H9 (cell line): Measurements from ENCODE around the gene IP6K2. TPM values are rescaled to one million over a fixed set of nuclear protein-coding genes. Genes with fewer than 3 reads are reported as not detected.

ENCODE experiments used
- DNase-seq: peaks from one replicate; pipeline ENCODE4 v3.0.0-alpha.2; 2017
- H2AFZ ChIP-seq: one replicate; pipeline ENCODE4 v1.6.1; 2013; ENCODE audit warnings: mild to moderate bottlenecking, low read length, control low read depth, moderate library complexity
- H2AK5ac ChIP-seq: 2 replicates; pipeline ENCODE4 v1.6.1; 2013; ENCODE audit warnings: low read length, control low read depth, mixed read lengths; ENCODE audit not compliant: insufficient read length
- H2BK120ac ChIP-seq: one replicate; pipeline ENCODE4 v1.6.1; 2013; ENCODE audit warnings: low read depth, mild to moderate bottlenecking, low read length, control low read depth, inconsistent platforms; ENCODE audit not compliant: poor library complexity, severe bottlenecking
- H2BK12ac ChIP-seq: 2 replicates; pipeline ENCODE4 v1.6.1; 2013; ENCODE audit warnings: low read length, control low read depth, mixed read lengths, low read depth; ENCODE audit not compliant: insufficient read length
- H2BK15ac ChIP-seq: 2 replicates; pipeline ENCODE4 v1.6.1; 2013; ENCODE audit warnings: low read depth, low read length, control low read depth
- H2BK20ac ChIP-seq: one replicate; pipeline ENCODE4 v1.6.1; 2013; ENCODE audit warnings: low read depth, mild to moderate bottlenecking, low read length, control low read depth, inconsistent platforms; ENCODE audit not compliant: poor library complexity, severe bottlenecking
- H2BK5ac ChIP-seq: 2 replicates; pipeline ENCODE4 v1.6.1; 2013; ENCODE audit warnings: low read length, control low read depth, mixed read lengths; ENCODE audit not compliant: insufficient read length
- H3K14ac ChIP-seq: 2 replicates; pipeline ENCODE4 v1.6.1; 2013; ENCODE audit warnings: low read length, control low read depth; ENCODE audit not compliant: insufficient read depth
- H3K18ac ChIP-seq: 2 replicates; pipeline ENCODE4 v1.6.1; 2013; ENCODE audit warnings: low read depth, mild to moderate bottlenecking, mixed read lengths, low read length, control low read depth; ENCODE audit not compliant: insufficient read length
- H3K23ac ChIP-seq: 2 replicates; pipeline ENCODE4 v1.6.1; 2013; ENCODE audit warnings: low read length, control low read depth, mixed read lengths, low read depth; ENCODE audit not compliant: insufficient read length
- H3K23me2 ChIP-seq: 2 replicates; pipeline ENCODE4 v1.6.1; 2013; ENCODE audit warnings: low read depth, mild to moderate bottlenecking, mixed read lengths, low read length, control low read depth; ENCODE audit not compliant: insufficient read length, poor library complexity, severe bottlenecking
- H3K27ac ChIP-seq: 2 replicates; pipeline ENCODE4 v1.5.1; 2013; ENCODE audit warnings: low read length, control low read depth, mixed read lengths, low read depth; ENCODE audit not compliant: insufficient read length
- H3K27me3 ChIP-seq: 2 replicates; pipeline ENCODE4 v1.6.1; 2013; ENCODE audit warnings: low read length, control low read depth, inconsistent platforms; ENCODE audit not compliant: insufficient read depth
- H3K4ac ChIP-seq: 2 replicates; pipeline ENCODE4 v1.6.1; 2013; ENCODE audit warnings: low read depth, mild to moderate bottlenecking, control low read depth, inconsistent platforms, low read length, moderate library complexity
- H3K4me1 ChIP-seq: 2 replicates; pipeline ENCODE4 v1.6.1; 2013; ENCODE audit warnings: low read length, control low read depth, inconsistent platforms; ENCODE audit not compliant: insufficient read depth
- H3K4me2 ChIP-seq: 2 replicates; pipeline ENCODE4 v1.6.1; 2013; ENCODE audit warnings: low read length, control low read depth, mixed read lengths; ENCODE audit not compliant: insufficient read length, insufficient read depth
- H3K56ac ChIP-seq: 2 replicates; pipeline ENCODE4 v1.6.1; 2013; ENCODE audit warnings: low read depth, mild to moderate bottlenecking, mixed read lengths, low read length, control low read depth; ENCODE audit not compliant: insufficient read length
- H3K79me1 ChIP-seq: 2 replicates; pipeline ENCODE4 v1.6.1; 2013; ENCODE audit warnings: low read depth, mild to moderate bottlenecking, moderate library complexity, low read length, control low read depth, inconsistent platforms; ENCODE audit not compliant: insufficient read depth, poor library complexity, severe bottlenecking
- H3K79me2 ChIP-seq: 2 replicates; pipeline ENCODE4 v1.6.1; 2013; ENCODE audit warnings: low read length, control low read depth, inconsistent platforms; ENCODE audit not compliant: insufficient read depth
- H3K9ac ChIP-seq: 2 replicates; pipeline ENCODE4 v1.6.1; 2013; ENCODE audit warnings: low read length, control low read depth, mixed read lengths; ENCODE audit not compliant: insufficient read length; ENCODE audit errors: extremely low read depth
- H3K9me3 ChIP-seq: one replicate; pipeline ENCODE4 v1.6.1; 2013; ENCODE audit warnings: low read depth, low read length, inconsistent platforms; ENCODE audit not compliant: control insufficient read depth
- H3T11ph ChIP-seq: one replicate; pipeline ENCODE4 v1.6.1; 2013; ENCODE audit warnings: mild to moderate bottlenecking, low read length, control low read depth, inconsistent platforms
- H4K20me1 ChIP-seq: one replicate; pipeline ENCODE4 v1.6.1; 2013; ENCODE audit not compliant: control insufficient read depth, insufficient read length, insufficient read depth
- H4K5ac ChIP-seq: 2 replicates; pipeline ENCODE4 v1.6.1; 2013; ENCODE audit warnings: low read depth, mild to moderate bottlenecking, mixed read lengths, low read length, control low read depth; ENCODE audit not compliant: insufficient read length
- H4K8ac ChIP-seq: replicated peaks from 2 replicates; pipeline ENCODE4 v1.6.1; 2013; ENCODE audit warnings: low read length, control low read depth, mixed read lengths, low read depth; ENCODE audit not compliant: insufficient read length
- H4K91ac ChIP-seq: 2 replicates; pipeline ENCODE4 v1.6.1; 2013; ENCODE audit warnings: low read depth, mild to moderate bottlenecking, moderate library complexity, mixed read lengths, low read length, control low read depth; ENCODE audit not compliant: insufficient read length
- H3K27ac Mint-ChIP-seq, 3 experiments: 2 replicates in 2 of 3; 3 replicates in 1 of 3; pipeline ENCODE4 v1.8.0; 2020 to 2021; ENCODE audit warnings: mixed read lengths in 3 of 3, mild to moderate bottlenecking in 1 of 3, moderate library complexity in 1 of 3
- H3K27me3 Mint-ChIP-seq: 2 replicates; pipeline ENCODE4 v1.8.0; 2021; ENCODE audit warnings: low read depth, mild to moderate bottlenecking, moderate library complexity, mixed read lengths
- H3K36me3 Mint-ChIP-seq, 3 experiments: 2 replicates in 2 of 3; 3 replicates in 1 of 3; pipeline ENCODE4 v1.8.0; 2020 to 2021; ENCODE audit warnings: low read depth in 3 of 3, mixed read lengths in 3 of 3; ENCODE audit not compliant: insufficient read depth in 1 of 3
- H3K4me1 Mint-ChIP-seq, 2 experiments: 2 replicates each; pipeline ENCODE4 v1.8.0; 2020; ENCODE audit warnings: mixed read lengths in 2 of 2
- H3K4me3 Mint-ChIP-seq, 2 experiments: 2 replicates in 1 of 2; 3 replicates in 1 of 2; pipeline ENCODE4 v1.8.0; 2020 to 2021; ENCODE audit warnings: mild to moderate bottlenecking in 2 of 2, mixed read lengths in 2 of 2, moderate library complexity in 1 of 2
- H3K9me3 Mint-ChIP-seq, 2 experiments: 2 replicates in 1 of 2; 3 replicates in 1 of 2; pipeline ENCODE4 v1.8.0; 2020; ENCODE audit warnings: mild to moderate bottlenecking in 2 of 2, mixed read lengths in 2 of 2, moderate library complexity in 1 of 2
- CTCF ChIP-seq: fragments of 200-600 bp; sonication (generic); conservative IDR thresholded peaks from 3 replicates; pipeline ENCODE4 v1.8.0; 2021; ENCODE audit warnings: antibody characterized with exemption, mild to moderate bottlenecking
- WGBS: extraction: QIAGEN DNeasy Blood & Tissue Kit; methylation state at CpG from one replicate; pipeline ENCODE4 v1.1.7; 2013; ENCODE audit warnings: missing lambda C conversion rate, low lambda C conversion rate, mixed read lengths; ENCODE audit not compliant: insufficient read length; ENCODE audit errors: extremely low coverage; 5-methylcytosine and 5-hydroxymethylcytosine counted together
- total RNA-seq: library from RNA; stranded (reverse); gene quantifications from 2 replicates; pipeline ENCODE4 v1.2.1, GENCODE V29; 2021

IP6K2 gene
- total RNA-seq, 1 experiment from 2014 or later: 94.7 TPM

DNA sequence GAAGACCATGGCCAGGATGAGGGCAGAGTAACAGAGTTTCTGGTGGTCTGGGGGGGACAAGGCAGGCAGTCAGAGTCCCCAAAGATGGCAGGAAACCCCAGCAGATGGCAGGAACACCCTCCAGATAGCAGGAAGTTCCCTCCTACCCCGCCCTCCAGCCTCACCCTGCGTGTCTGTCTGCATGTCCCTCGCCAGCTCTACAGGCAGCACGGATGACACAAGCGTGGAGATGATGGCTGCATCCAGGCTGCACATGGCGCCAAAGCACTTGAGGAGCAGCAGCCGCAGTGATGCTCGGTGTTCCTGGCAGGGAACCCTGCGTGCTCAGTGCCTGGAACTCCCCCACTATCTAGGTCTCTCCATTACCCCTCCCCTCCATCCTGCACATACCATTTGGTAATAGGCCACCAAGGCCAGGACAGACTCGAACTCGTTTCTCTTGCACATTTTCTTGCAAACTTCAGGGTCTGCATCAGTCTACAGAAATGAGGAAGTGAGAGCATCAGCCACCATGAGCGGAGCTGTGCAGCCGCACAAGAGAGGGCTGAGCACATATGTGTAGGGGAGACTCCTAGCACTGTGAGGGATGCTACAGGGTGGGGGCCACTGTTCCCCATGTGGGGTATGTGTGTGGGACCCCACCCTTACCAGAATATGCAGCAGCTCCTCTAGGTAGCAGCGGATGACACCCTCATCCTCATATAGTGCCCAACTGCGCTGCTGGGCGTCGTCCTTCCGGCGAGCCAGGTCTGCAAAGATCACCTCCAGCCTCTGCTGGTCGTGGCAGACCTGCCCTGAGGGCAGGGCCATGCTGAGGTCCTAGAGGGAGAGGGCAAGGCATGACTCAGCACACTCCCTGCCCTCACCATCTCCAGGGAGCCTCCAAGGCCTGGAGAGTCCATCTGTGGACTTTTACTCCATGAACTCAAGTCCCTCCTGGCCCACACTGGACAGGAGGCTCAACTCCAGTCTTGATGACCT is 37.3 kb downstream of the IP6K2 start:
- Mint-ChIP-seq H3K27ac (no peak overlapping the region), H3K27me3 (no peaks in the 10 kb centered on the region), H3K4me3 (no peak overlapping the region), H3K36me3 (peaks cover 34 to 76% (median 72%) of the 10 kb centered on the region in 3 experiments), H3K4me1 (peaks cover 9% of the 10 kb centered on the region in 2 experiments), H3K9me3 (no peaks in the 10 kb centered on the region)
- no peak overlapping the region for H4K8ac ChIP-seq
- no peaks in the 10 kb centered on the region for H3K9me3 ChIP-seq
- no peak overlapping the region for H2BK120ac ChIP-seq
- H3K9ac ChIP-seq: no peak overlapping the region
- H3K4ac ChIP-seq: no peak overlapping the region
- no peaks in the 10 kb centered on the region for H3K27me3 ChIP-seq
- no peak overlapping the region for H3K23ac ChIP-seq
- no peak overlapping the region for H3K18ac ChIP-seq
- no peak overlapping the region for H2AK5ac ChIP-seq
- no peak overlapping the region for H3K27ac ChIP-seq
- no peak for TF ChIP-seq CTCF
- no CpG with 5 or more reads among the region's 20 CpGs for WGBS
- DNase-seq: no peak
- H2BK5ac ChIP-seq: no peak overlapping the region
- no peak overlapping the region for H2AFZ ChIP-seq
- peaks cover 3% of the 10 kb centered on the region; the same call in 1 of the 2 replicates for H3K79me2 ChIP-seq
- no peaks in the 10 kb centered on the region for H4K20me1 ChIP-seq
- no peak overlapping the region for H4K5ac ChIP-seq
- no peak overlapping the region for H2BK20ac ChIP-seq
- no peak overlapping the region for H3K14ac ChIP-seq
- no peak overlapping the region for H3T11ph ChIP-seq
- H4K91ac ChIP-seq: no peak overlapping the region
- H3K56ac ChIP-seq: no peak overlapping the region
- no peak overlapping the region for H3K4me2 ChIP-seq
- peaks cover under 1% of the 10 kb centered on the region for H3K23me2 ChIP-seq
- H3K4me1 ChIP-seq: peaks cover 2% of the 10 kb centered on the region; the same call in 1 of the 2 replicates
- H3K79me1 ChIP-seq: peaks cover 3% of the 10 kb centered on the region
- no peak overlapping the region for H2BK12ac ChIP-seq
- no peak overlapping the region for H2BK15ac ChIP-seq
